Activated CD4-positive, alpha-beta T cell treated with anti-CD3 and anti-CD28 coated beads, Interleukin-10, Interleukin-2, amounts not matched to agents 100 ng/mL and 50 ng/mL, durations not matched to agents 16 hours and 8 hours (primary cell): ENCODE results near the gene EPB41L4A.
"Not testable (repeated sequence)": the region's sequence is repeated elsewhere in the genome, so short reads cannot be mapped to it uniquely, and the experiment has no call there.

ENCODE experiments used
- DNase-seq: peaks from one replicate; pipeline ENCODE4 v3.0.0-alpha.2; 2020

EPB41L4A gene

DNA sequence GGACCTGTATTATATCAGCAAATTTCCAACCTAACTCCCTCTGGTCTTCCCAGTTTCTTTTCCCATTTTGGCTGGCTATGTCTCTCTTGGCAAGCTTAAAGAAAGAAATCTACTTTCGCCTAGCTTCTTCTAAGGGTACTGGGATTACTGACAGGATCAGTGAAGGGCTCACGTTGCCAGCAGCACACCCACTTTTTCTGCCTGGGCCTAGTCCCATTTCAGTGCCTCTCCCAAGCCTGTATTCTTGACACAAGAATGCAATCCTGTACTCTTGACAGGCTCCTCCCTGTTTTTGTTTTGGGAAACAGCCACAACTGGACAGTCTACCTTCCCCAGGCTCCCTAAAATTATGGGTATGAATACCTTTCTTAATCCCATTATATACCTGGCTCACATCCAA is 170.5 kb downstream of the EPB41L4A start:
- DNase-seq = no peak

- DNase-seq = no peak
These were observed 171.1 kb downstream of the EPB41L4A start for GRCh38 chr5:112247960-112248359.

GRCh38 chr5:112245656-112246055 is 173.4 kb downstream of the EPB41L4A start:
- no peak for DNase-seq

DNA sequence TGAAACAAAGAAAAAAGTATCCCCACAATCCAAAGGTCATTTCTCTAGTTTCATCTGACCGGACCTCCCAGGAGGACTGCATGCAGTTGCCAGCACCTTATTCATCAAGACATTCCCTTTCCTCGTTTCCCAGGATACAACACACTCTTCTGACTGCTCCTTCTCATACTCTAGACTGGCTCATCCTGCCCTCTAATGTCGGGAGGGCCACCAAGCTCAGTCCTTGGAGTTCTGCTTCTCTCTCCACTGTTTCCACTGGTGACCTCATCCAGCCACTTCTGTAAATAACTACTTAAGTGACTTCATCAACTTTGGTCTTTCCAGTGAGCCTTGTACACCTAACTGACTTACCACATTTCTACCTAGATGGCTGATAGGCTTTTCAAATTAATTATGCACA is 179.1 kb downstream of the EPB41L4A start:
- no peak for DNase-seq

DNA sequence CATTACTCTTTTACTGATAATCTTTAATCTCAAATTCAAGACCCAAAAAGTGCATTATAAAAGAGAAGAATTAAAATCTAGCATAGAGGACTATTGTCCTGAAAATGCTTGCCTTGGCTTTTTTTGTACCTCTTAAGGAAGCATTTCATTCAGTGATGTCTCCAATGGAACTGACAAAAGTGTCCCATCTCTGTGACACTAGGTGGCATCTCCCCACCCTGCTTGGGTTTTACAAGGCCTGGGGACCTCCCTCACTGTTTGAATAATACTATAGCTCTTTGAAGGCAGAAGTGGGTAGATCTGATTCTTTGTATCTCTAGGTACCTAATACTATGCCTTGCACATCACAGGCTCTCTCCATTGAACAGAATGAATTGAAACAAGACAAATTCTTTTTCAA is 180.6 kb downstream of the EPB41L4A start:
- no peak for DNase-seq

GRCh38 chr5:112237456-112237855 is 181.6 kb downstream of the EPB41L4A start:
- no peak for DNase-seq

DNA sequence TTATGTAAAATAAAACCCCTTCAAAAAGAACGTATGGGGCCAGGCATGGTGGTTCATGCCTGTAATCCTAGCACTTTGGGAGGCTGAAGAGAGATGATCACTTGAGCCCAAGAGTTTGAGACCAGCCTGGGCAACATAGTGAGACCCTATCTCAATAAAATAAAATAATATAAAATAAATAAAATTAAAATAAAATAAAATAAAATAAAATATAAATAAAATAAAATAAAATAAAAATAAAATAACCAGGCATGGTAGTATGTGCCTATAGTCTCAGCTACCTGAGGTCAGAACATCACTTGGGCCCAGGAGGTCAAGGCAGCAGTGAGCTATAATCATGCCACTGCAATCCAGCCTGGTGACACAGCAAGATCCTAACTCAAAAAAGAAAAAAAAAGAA is 185.1 kb downstream of the EPB41L4A start:
- DNase-seq = no peak

GRCh38 chr5:112232667-112233066 is 186.4 kb downstream of the EPB41L4A start:
- DNase-seq = no peak

DNA sequence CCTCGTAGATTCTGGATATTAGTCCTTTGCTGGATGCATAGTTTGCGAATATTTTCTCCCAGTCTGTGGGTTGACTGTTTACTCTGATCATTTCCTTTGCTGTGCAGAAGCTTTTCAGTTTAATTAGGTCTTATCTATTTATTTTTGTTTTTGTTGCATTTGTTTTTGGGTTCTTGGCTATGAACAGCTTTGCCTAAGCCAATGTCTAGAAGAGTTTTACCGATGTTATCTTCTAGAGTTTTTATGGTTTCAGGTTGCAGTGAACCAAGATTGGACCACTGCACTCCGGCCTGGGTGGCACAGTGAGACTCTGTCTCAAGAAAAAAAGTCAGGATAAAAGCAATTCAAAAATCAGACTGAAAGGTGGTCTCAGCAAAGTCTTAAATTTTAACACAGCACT is 188.5 kb downstream of the EPB41L4A start:
- no peak for DNase-seq

DNA sequence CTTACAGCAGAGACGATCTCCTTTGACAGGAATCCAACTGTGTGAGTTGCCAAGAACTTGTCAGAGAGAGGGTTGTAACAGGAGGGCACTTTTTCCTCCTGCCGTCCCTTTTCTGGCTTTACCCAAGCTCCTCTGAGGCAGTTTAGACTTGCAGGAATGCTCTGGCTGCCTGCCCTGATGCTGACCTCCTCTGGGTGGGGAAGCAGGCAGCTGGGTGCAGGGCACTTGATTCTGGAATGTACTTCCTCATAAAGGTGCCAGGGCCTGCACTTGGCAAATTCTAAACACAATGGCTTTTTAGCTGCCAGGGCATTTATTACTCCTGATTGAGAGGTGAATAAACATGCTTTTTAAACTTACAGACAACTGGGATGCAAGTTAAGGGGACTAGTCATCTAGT is 190.4 kb downstream of the EPB41L4A start:
- no peak for DNase-seq

DNA sequence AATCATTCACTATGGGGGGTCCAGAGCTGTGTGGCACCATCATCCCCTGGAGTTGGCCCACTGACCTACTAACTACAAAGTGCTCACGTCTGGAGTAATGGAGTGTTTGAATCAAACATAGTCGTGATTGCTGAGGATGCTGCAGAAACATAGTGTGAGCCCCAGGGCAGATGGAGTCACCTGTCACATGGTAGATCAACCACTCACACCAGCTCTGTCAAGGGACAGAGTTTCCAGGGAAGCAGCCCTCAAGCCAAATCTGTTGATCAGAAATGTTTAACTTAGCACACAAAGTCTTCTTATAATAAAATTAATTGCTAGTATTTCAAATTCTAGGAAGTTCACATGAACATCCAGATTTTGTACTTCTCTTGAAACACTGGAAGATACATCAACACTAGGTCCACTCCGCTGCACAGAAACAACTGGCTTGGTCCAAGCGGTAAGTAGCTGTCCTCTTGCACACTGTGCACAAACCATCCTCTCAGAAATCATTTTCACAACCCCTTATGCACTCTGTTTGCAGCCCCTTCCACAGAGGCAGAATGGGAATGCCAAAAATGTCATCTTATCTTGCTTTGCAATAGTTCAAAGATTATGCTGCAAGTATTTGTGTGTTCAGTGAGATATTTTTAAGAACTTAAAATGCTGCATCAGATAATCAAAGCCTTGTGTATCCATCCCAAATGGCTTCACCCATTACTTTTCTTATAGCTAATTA is 191.0 kb downstream of the EPB41L4A start:
- no peak for DNase-seq

- DNase-seq = no peak
These were observed 192.9 kb downstream of the EPB41L4A start for GRCh38 chr5:112226215-112226614.

- not testable (repeated sequence) for DNase-seq
These were observed 196.1 kb downstream of the EPB41L4A start for GRCh38 chr5:112222997-112223396.

GRCh38 chr5:112221128-112221527 is 197.9 kb downstream of the EPB41L4A start:
- DNase-seq = no peak

GRCh38 chr5:112219000-112219399 is 200.1 kb downstream of the EPB41L4A start:
- no peak for DNase-seq

DNA sequence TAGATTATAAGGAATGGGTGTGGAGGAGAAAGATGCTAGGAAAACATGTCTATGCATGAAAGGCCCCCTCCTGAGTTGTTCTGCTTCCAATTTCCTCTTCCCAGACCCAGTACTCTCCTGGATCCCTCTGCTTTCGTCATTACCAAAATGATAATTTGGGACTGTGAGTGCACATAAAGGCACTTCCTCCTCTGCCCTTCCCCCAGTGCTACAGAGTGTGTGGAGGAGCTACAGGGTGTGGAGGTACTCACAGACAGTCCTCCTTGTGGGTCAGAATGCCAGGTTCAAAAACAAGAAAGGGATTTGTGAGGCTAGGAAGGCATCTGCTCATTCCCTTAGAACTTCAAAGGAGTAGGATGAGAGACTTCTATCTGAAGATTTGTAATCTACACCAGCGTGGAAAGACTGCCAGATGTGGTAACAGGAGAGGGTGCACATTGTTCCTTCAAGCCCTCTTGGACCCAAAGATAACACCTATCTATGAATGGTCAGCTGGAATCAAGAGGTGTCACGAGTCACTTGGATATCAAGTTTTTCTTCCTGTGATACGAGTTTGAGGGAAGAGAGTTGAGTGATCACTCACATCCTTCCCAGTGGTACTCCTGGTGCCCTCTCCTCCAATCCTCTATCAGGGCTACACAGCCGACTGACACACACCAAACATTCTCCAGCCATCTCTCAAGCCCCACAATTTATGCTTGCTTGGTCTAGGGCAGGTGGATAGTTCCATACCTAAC is 201.1 kb downstream of the EPB41L4A start:
- no peak for DNase-seq

- no peak for DNase-seq
These were observed 202.9 kb downstream of the EPB41L4A start for GRCh38 chr5:112216140-112216539.

GRCh38 chr5:112210430-112211005 is 208.6 kb downstream of the EPB41L4A start:
- DNase-seq = no peak

GRCh38 chr5:112208699-112209615 is 210.1 kb downstream of the EPB41L4A start:
- DNase-seq = no peak

DNA sequence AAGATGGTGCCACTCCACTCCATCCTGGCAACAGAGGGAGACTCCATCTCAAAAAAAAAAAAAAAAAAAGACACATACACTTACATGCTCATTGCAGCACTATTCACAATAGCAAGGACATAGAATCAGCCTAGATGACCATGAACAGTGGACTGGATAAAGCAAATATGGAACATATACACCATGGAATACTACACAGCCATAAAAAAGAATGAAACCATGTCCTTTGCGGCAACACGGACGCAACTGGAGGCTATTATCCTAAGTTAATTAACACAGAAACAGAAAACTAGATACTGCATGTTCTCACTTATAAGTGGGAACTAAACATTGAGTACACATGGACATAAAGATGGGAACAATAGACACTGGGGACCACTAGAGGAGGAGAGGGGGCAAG is 210.9 kb downstream of the EPB41L4A start:
- DNase-seq = not testable (repeated sequence)

- no peak for DNase-seq
These were observed 213.2 kb downstream of the EPB41L4A start for GRCh38 chr5:112205846-112206245.

DNA sequence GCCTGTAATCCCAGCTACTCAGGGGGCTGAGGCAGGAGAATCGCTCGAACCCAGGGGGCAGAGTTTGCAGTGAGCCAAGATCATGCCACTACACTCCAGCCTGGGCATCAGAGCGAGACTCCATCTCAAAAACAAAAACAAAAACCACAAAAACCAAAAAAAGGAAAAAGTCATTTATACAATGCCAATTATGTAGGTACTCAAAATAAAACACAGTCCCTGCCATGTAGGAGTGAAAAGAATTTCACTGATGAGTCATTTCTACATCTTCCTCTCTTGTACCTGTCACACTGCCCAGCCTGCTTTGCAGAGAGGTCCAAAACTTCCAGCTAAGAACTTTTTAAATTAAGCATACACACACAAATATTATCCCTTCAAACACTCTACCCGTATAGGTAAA is 215.8 kb downstream of the EPB41L4A start:
- DNase-seq = no peak

GRCh38 chr5:112202694-112203093 is 216.4 kb downstream of the EPB41L4A start:
- DNase-seq = no peak
